H1 (cell line): ENCODE measurements around the gene PAIP2B. TPM values are rescaled to one million over a fixed set of nuclear protein-coding genes. Genes with fewer than 3 reads are reported as not detected.

ENCODE experiments used
- CTCF ChIA-PET: fragments of 300-600 bp; sonication (Branson Sonifier 250); formaldehyde crosslinking; loops from one replicate; lab custom pipeline; 2021; ENCODE audit not compliant: partially characterized antibody; lab: Charles Lee
- POLR2A ChIA-PET: fragments of 300-600 bp; sonication (Branson Sonifier 250); formaldehyde crosslinking; loops from one replicate; lab custom pipeline; 2021; ENCODE audit warnings: inconsistent platforms; ENCODE audit not compliant: partially characterized antibody; lab: Charles Lee
- DNase-seq, 2 experiments: peaks; one replicate each; pipeline versions ENCODE4 v3.0.0 to v3.0.0-alpha.2; 2010 to 2022; ENCODE audit warnings: low spot score in 2 of 2, low read depth in 1 of 2, mixed read lengths in 1 of 2
- FAIRE-seq: peaks from 2 replicates; lab custom pipeline; 2011; peaks lifted over from hg19 to GRCh38; lab: Jason Lieb, UNC
- H2AFZ ChIP-seq: 2 replicates; pipeline ENCODE4 v1.8.1; 2012; ENCODE audit warnings: low read length, inconsistent platforms
- H2AK5ac ChIP-seq: 2 replicates; pipeline ENCODE4 v1.6.1; 2013; ENCODE audit warnings: low read depth, low read length
- H2BK120ac ChIP-seq: replicated peaks from 2 replicates; pipeline ENCODE3; 2013; ENCODE audit warnings: low read depth, low read length, inconsistent platforms
- H2BK12ac ChIP-seq: 2 replicates; pipeline ENCODE4 v1.6.1; 2013; ENCODE audit warnings: low read depth, low read length
- H2BK15ac ChIP-seq: 2 replicates; pipeline ENCODE4 v1.6.1; 2013; ENCODE audit warnings: low read length
- H2BK20ac ChIP-seq: 2 replicates; pipeline ENCODE4 v1.6.1; 2013; ENCODE audit warnings: low read length
- H2BK5ac ChIP-seq: 2 replicates; pipeline ENCODE4 v1.6.1; 2013; ENCODE audit warnings: low read depth, low read length
- H3K14ac ChIP-seq: 2 replicates; pipeline ENCODE4 v1.6.1; 2013; ENCODE audit warnings: inconsistent platforms; ENCODE audit not compliant: insufficient read length
- H3K18ac ChIP-seq: 2 replicates; pipeline ENCODE4 v1.6.1; 2013; ENCODE audit warnings: low read length; ENCODE audit errors: extremely low read depth
- H3K23ac ChIP-seq: 2 replicates; pipeline ENCODE4 v1.6.1; 2013; ENCODE audit warnings: inconsistent platforms; ENCODE audit not compliant: insufficient read length
- H3K23me2 ChIP-seq: 2 replicates; pipeline ENCODE4 v1.6.1; 2013; ENCODE audit warnings: low read depth, low read length
- H3K27ac ChIP-seq: 2 replicates; pipeline ENCODE4 v1.6.1; 2011; ENCODE audit warnings: low read depth, low read length, inconsistent platforms
- H3K27me3 ChIP-seq, 4 experiments: replicated peaks in 1 of 4; 1 replicate in 1 of 4; 2 replicates in 3 of 4; pipeline versions ENCODE4 v1.6.1 to v1.8.1; 2011 to 2013; ENCODE audit warnings: low read length in 3 of 4, mild to moderate bottlenecking in 3 of 4, inconsistent platforms in 2 of 4, mixed read lengths in 2 of 4, moderate library complexity in 1 of 4; ENCODE audit not compliant: control insufficient read depth in 3 of 4, insufficient read depth in 3 of 4; ENCODE audit errors: extremely low read depth in 1 of 4
- H3K36me3 ChIP-seq, 4 experiments: 2 replicates each; pipeline versions ENCODE4 v1.6.1 to v1.8.1; 2011 to 2013; ENCODE audit warnings: mild to moderate bottlenecking in 4 of 4, low read length in 3 of 4, moderate library complexity in 2 of 4, control low read depth in 1 of 4, inconsistent platforms in 1 of 4; ENCODE audit not compliant: insufficient read depth in 4 of 4, control insufficient read depth in 2 of 4
- H3K4ac ChIP-seq: replicated peaks from 2 replicates; pipeline ENCODE3; 2013; ENCODE audit warnings: low read length, low read depth, mixed read lengths, inconsistent platforms; ENCODE audit not compliant: insufficient read length
- H3K4me1 ChIP-seq, 4 experiments: replicated peaks in 1 of 4; 1 replicate in 1 of 4; 2 replicates in 3 of 4; pipeline versions ENCODE4 v1.6.1 to v1.8.1; 2011 to 2013; ENCODE audit warnings: low read length in 3 of 4, inconsistent platforms in 2 of 4, mixed read lengths in 1 of 4; ENCODE audit not compliant: insufficient read depth in 4 of 4, control insufficient read depth in 3 of 4
- H3K4me2 ChIP-seq, 2 experiments: 2 replicates each; pipeline versions ENCODE4 v1.6.1 to v1.8.1; 2011 to 2013; ENCODE audit warnings: low read depth in 2 of 2, low read length in 2 of 2, control low read depth in 1 of 2, inconsistent platforms in 1 of 2, mild to moderate bottlenecking in 1 of 2; ENCODE audit not compliant: insufficient read depth in 1 of 2
- H3K4me3 ChIP-seq, 4 experiments: fragments of 200-600, 300-600 bp in 1 of 4; sonication (generic), shearing (Covaris generic), sonication (Bioruptor Twin) in 1 of 4; 2 replicates each; pipeline versions ENCODE4 v1.5.1 to v1.8.1; 2011 to 2016; ENCODE audit warnings: low read length in 4 of 4, low read depth in 3 of 4, control low read depth in 2 of 4, inconsistent platforms in 2 of 4, mild to moderate bottlenecking in 2 of 4, mixed read lengths in 1 of 4, moderate library complexity in 1 of 4; ENCODE audit not compliant: insufficient read depth in 2 of 4; ENCODE audit errors: extremely low read depth in 1 of 4
- H3K56ac ChIP-seq: replicated peaks from 2 replicates; pipeline ENCODE3; 2013; ENCODE audit warnings: low read depth, mild to moderate bottlenecking, mixed read lengths, low read length, inconsistent platforms; ENCODE audit not compliant: insufficient read length
- H3K79me1 ChIP-seq: 2 replicates; pipeline ENCODE4 v1.6.1; 2013; ENCODE audit warnings: low read depth, low read length, control low read depth
- H3K79me2 ChIP-seq, 2 experiments: 2 replicates each; pipeline versions ENCODE4 v1.6.1 to v1.8.1; 2012 to 2013; ENCODE audit warnings: low read length in 2 of 2, mild to moderate bottlenecking in 2 of 2, inconsistent platforms in 1 of 2; ENCODE audit not compliant: insufficient read depth in 2 of 2, control insufficient read depth in 1 of 2
- H3K9ac ChIP-seq, 4 experiments: replicated peaks in 1 of 4; 1 replicate in 1 of 4; 2 replicates in 3 of 4; pipeline versions ENCODE4 v1.6.1 to v1.8.1; 2011 to 2013; ENCODE audit warnings: low read depth in 3 of 4, low read length in 3 of 4, control low read depth in 2 of 4, mild to moderate bottlenecking in 2 of 4, moderate library complexity in 2 of 4, inconsistent platforms in 1 of 4; ENCODE audit errors: extremely low read depth in 1 of 4
- H3K9me3 ChIP-seq, 2 experiments: 2 replicates each; pipeline versions ENCODE4 v1.6.1 to v1.8.1; 2012 to 2013; ENCODE audit warnings: mild to moderate bottlenecking in 2 of 2, moderate library complexity in 2 of 2, control low read depth in 1 of 2, inconsistent platforms in 1 of 2, low read depth in 1 of 2, low read length in 1 of 2, mixed read lengths in 1 of 2; ENCODE audit not compliant: insufficient read depth in 2 of 2
- H4K20me1 ChIP-seq, 2 experiments: replicated peaks in 1 of 2; 2 replicates each; pipeline versions ENCODE3 to v1.8.1; 2011 to 2013; ENCODE audit warnings: inconsistent platforms in 2 of 2, low read length in 2 of 2, mild to moderate bottlenecking in 1 of 2; ENCODE audit not compliant: insufficient read depth in 2 of 2, control insufficient read depth in 1 of 2
- H4K5ac ChIP-seq: 2 replicates; pipeline ENCODE4 v1.6.1; 2013; ENCODE audit warnings: low read length, low read depth, mixed read lengths, inconsistent platforms; ENCODE audit not compliant: insufficient read length
- H4K8ac ChIP-seq: 2 replicates; pipeline ENCODE4 v1.8.0; 2013; ENCODE audit warnings: mild to moderate bottlenecking, moderate library complexity, low read length, inconsistent platforms; ENCODE audit not compliant: insufficient read depth; ENCODE audit errors: extremely low read depth
- H4K91ac ChIP-seq: replicated peaks from 2 replicates; pipeline ENCODE3; 2013; ENCODE audit warnings: low read length, mixed read lengths, inconsistent platforms; ENCODE audit not compliant: insufficient read length
- CHD1 ChIP-seq: IDR thresholded peaks from 2 replicates; pipeline ENCODE4 v1.6.1; 2012; ENCODE audit warnings: low read depth, low read length, improper control_type of control experiment
- EZH2 ChIP-seq: fragments of 200-600 bp; sonication (generic); IDR thresholded peaks from 2 replicates; pipeline ENCODE4 v1.7.1; 2012; ENCODE audit warnings: low read depth, mild to moderate bottlenecking, moderate library complexity, low read length, inconsistent platforms; ENCODE audit not compliant: severe bottlenecking
- GTF2F1 ChIP-seq: IDR thresholded peaks from 2 replicates; pipeline ENCODE4 v1.6.1; 2012; ENCODE audit warnings: low read depth, low read length, improper control_type of control experiment, borderline replicate concordance
- JUN ChIP-seq: IDR thresholded peaks from 2 replicates; pipeline ENCODE4 v1.6.1; 2011; ENCODE audit warnings: low read depth, mild to moderate bottlenecking, improper control_type of control experiment, low read length
- KDM4A ChIP-seq: IDR thresholded peaks from one replicate; pipeline ENCODE4 v1.7.1; 2012; ENCODE audit warnings: low read depth, mild to moderate bottlenecking, moderate library complexity, low read length, inconsistent platforms; ENCODE audit not compliant: severe bottlenecking
- SAP30 ChIP-seq: fragments of 300-600 bp; sonication (generic); IDR thresholded peaks from 2 replicates; pipeline ENCODE4 v1.7.1; 2012; ENCODE audit warnings: low read length, moderate library complexity, mild to moderate bottlenecking, inconsistent platforms; ENCODE audit not compliant: insufficient read depth, insufficient replicate concordance
- TCF12 ChIP-seq: IDR thresholded peaks from 2 replicates; pipeline ENCODE4 v1.6.1; 2011; ENCODE audit warnings: low read depth, mild to moderate bottlenecking, low read length
- WGBS, 2 experiments: shearing (Covaris generic) in 1 of 2; methylation state at CpG; one replicate each; pipeline versions ENCODE4 v1.1.6 to v1.1.7; 2013 to 2015; ENCODE audit warnings: low lambda C conversion rate in 2 of 2, mixed read lengths in 2 of 2, inconsistent platforms in 1 of 2, low coverage in 1 of 2, missing lambda C conversion rate in 1 of 2; ENCODE audit not compliant: insufficient replicate concordance in 2 of 2, insufficient coverage in 1 of 2, insufficient read length in 1 of 2; ENCODE audit errors: extremely low coverage in 1 of 2, missing lambda C conversion rate in 1 of 2; 5-methylcytosine and 5-hydroxymethylcytosine counted together
- polyA plus RNA-seq, 7 experiments: library from polyadenylated mRNA; depleted of rRNA in 3 of 7; stranded (reverse) in 5 of 7; unstranded in 2 of 7; fragments of >200 nt in 5 of 7; fragments of 200-250 nt in 2 of 7; gene quantifications; 1 replicate in 5 of 7; 2 replicates in 1 of 7; 4 replicates in 1 of 7; pipeline versions ENCODE4 v1.2.1 to v1.2.3, GENCODE V29; 2011 to 2013; ENCODE audit warnings: missing spikeins in 2 of 7, mixed read lengths in 2 of 7
- total RNA-seq: library from RNA; stranded (reverse); fragmentation: NEBNext Ultra II Directional; extraction: Animal tissue kit (Norgen Biotek cat#: 25700); gene quantifications from 2 replicates; pipeline ENCODE4 v1.2.1, GENCODE V29; 2021
- TF ChIP-seq, protein P1 (sequence below): IDR thresholded peaks from 2 replicates; pipeline ENCODE4 v1.6.1; 2012; ENCODE audit warnings: inconsistent platforms

PAIP2B gene
- total and polyA plus RNA-seq, 2 of the 8 experiments (the other 6 are each of a cell fraction or from before 2014, with no cell fraction given): 8.4 to 31.3 TPM

DNA sequence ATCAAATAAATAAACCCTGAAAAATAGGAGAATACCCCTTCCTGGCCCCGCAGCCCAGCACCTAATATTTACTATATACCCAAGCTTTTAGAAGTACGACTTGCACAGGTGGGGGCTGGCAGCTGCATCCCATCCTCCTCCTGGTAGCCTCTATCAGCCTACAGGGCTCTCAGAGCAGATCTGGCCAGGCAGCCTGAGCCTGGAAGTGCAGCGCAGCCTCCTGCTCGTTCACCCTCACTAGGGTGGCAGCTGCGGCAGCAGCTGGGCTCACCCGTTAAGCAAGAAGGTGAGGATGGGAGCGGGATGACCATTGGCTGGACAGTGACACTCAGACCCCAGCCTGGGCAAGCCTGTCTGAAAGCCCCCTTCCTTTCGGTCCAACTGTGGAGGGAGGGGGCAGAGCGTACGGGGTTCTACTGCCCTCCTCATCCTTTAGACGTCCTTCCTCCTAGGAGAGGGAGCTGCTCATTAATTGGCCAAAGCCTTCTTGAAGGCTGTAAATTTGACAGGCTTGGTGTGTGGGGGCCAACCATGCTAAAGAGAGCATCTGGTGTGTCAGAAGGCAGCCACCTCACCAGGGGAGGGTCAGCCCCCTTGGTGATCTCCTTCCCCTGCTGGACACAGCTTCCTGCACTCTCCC lies 73.2 kb downstream of the PAIP2B start:
- Histone ChIP-seq H3K18ac (no peak overlapping the region), H2BK15ac (0 out of 2 replicates have a peak overlapping the region, but pooled peaks have one; percentile 72), H3K23me2 (no peaks in the 10 kb centered on the region), H2BK12ac (no peak overlapping the region), H2AFZ (no peak overlapping the region), H4K5ac (no peak overlapping the region), H4K20me1 (peaks cover 0 to 3% of the 10 kb centered on the region in 2 experiments), H3K9ac (peak overlapping the region in 1 of 4 experiments; percentile 12; a peak in 1 of 7 replicates), H4K8ac (no peak overlapping the region), H4K91ac (no peak overlapping the region), H3K14ac (no peak overlapping the region), H3K23ac (no peak overlapping the region), H3K79me2 (no peaks in the 10 kb centered on the region), H2AK5ac (no peak overlapping the region), H2BK5ac (no peak overlapping the region), H3K36me3 (peaks cover 5 to 18% (median 9%) of the 10 kb centered on the region in 4 experiments; a peak in 7 of 8 replicates), H3K4me2 (no peak overlapping the region), H3K56ac (no peak overlapping the region), H2BK120ac (no peak overlapping the region), H3K79me1 (no peaks in the 10 kb centered on the region), H3K4me1 (peaks cover 0 to 2% (median 0%) of the 10 kb centered on the region in 4 experiments; a peak in 3 of 7 replicates), H3K4me3 (no peak overlapping the region), H3K27ac (no peak overlapping the region), H3K9me3 (no peaks in the 10 kb centered on the region), H3K4ac (no peak overlapping the region), H3K27me3 (no peaks in the 10 kb centered on the region; a peak in 1 of 7 replicates), H2BK20ac (no peak overlapping the region)
- no peak for DNase-seq
- ChIA-PET CTCF (interaction anchor here (0.9 to 4.3 kb wide), 9 partner anchors 17 to 169 kb away, joined by 3 to 21 read pairs (median 4); no protein-coding TSS in a partner anchor), POLR2A (no interaction called here)
- 85% methylated on average over 8 of the region's 11 CpGs; no CpG with 5 or more reads in 1 of the 2 experiments for WGBS, 2 experiments
- FAIRE-seq: no peak
- no peak for TF ChIP-seq JUN
- TF ChIP-seq CHD1: no peak
- no peak for TF ChIP-seq EZH2
- no peak for TF ChIP-seq SAP30
- no peak for TF ChIP-seq GTF2F1
- TF ChIP-seq KDM4A: no peak
- TF ChIP-seq TCF12: no peak
- TF ChIP-seq, protein P1, sequence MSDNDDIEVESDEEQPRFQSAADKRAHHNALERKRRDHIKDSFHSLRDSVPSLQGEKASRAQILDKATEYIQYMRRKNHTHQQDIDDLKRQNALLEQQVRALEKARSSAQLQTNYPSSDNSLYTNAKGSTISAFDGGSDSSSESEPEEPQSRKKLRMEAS: no peak
